Peyer's patch (tissue), 4 donors: ENCODE measurements around the gene NOXO1. TPM values are rescaled to one million over a fixed set of nuclear protein-coding genes. Genes with fewer than 3 reads are reported as not detected.
"Not testable (repeated sequence)": the region's sequence is repeated elsewhere in the genome, so short reads cannot be mapped to it uniquely, and the experiment has no call there.

Experiments used
- DNase-seq, 3 donors: peaks; one replicate each; pipeline ENCODE4 v3.0.0-alpha.2; 2017 to 2019
- H3K27ac ChIP-seq, 4 donors: fragments of 200-600 bp; sonication (generic); one replicate each; pipeline ENCODE4 v1.5.1; 2016 to 2019
- H3K27me3 ChIP-seq, 2 donors: fragments of 200-600 bp; sonication (generic); one replicate each; pipeline ENCODE4 v1.5.1; 2019
- H3K36me3 ChIP-seq, 3 donors: fragments of 200-600 bp; sonication (generic); one replicate each; pipeline ENCODE4 v1.5.1; 2016 to 2019
- H3K4me1 ChIP-seq, 4 donors: fragments of 200-600 bp; sonication (generic); one replicate each; pipeline ENCODE4 v1.5.1; 2016 to 2019
- H3K4me3 ChIP-seq, 4 donors: fragments of 200-600 bp; sonication (generic); 1 replicate in 3 of 4; 2 replicates in 1 of 4; pipeline ENCODE4 v1.5.1; 2016 to 2019; ENCODE audit warnings: mild to moderate bottlenecking in 1 of 4
- H3K9me3 ChIP-seq, 4 donors: fragments of 200-600 bp; sonication (generic); one replicate each; pipeline ENCODE4 v1.5.1; 2016 to 2019; ENCODE audit warnings: mild to moderate bottlenecking in 1 of 4
- CTCF ChIP-seq, 6 experiments: fragments of 450-650 bp in 4 of 6; fragments of 200-600 bp in 2 of 6; sonication (generic) in 1 of 6; IDR thresholded peaks; one replicate each; pipeline ENCODE4 v1.5.1; 2017 to 2019; ENCODE audit warnings: antibody characterized with exemption in 6 of 6, mild to moderate bottlenecking in 3 of 6, moderate library complexity in 1 of 6
- POLR2A ChIP-seq, 2 donors: fragments of 450-650 bp; IDR thresholded peaks; one replicate each; pipeline ENCODE4 v1.5.1; 2017; ENCODE audit warnings: antibody characterized with exemption in 2 of 2, mild to moderate bottlenecking in 2 of 2, moderate library complexity in 2 of 2
- total RNA-seq, 4 donors: library from RNA; depleted of rRNA; stranded (reverse); fragments of >200 nt; gene quantifications; one replicate each; pipeline ENCODE4 v1.1.0, GENCODE V29; 2016

The NOXO1 gene
- total RNA-seq, 4 donors from 2014 or later: 8.6 to 23.1 (median 11.3) TPM

GRCh38 chr16:1941162-1942046 is 39.9 kb downstream of the NOXO1 start:
- DNase-seq: no peak
- Histone ChIP-seq H3K36me3 (peaks cover 0 to 32% (median 0%) of the 10 kb centered on the region in 3 donors), H3K4me3 (peak overlapping the region in 2 of 4 donors; percentile 77 to 78), H3K27me3 (no peaks in the 10 kb centered on the region), H3K27ac (peak overlapping the region; percentile 30 to 81 (median 78)), H3K4me1 (peaks cover 5 to 37% (median 15%) of the 10 kb centered on the region in 4 donors), H3K9me3 (no peaks in the 10 kb centered on the region)
- TF ChIP-seq POLR2A (IDR thresholded peaks at IDR 0.05) (no peak), CTCF (IDR thresholded peaks at IDR 0.05) (no peak)

DNA sequence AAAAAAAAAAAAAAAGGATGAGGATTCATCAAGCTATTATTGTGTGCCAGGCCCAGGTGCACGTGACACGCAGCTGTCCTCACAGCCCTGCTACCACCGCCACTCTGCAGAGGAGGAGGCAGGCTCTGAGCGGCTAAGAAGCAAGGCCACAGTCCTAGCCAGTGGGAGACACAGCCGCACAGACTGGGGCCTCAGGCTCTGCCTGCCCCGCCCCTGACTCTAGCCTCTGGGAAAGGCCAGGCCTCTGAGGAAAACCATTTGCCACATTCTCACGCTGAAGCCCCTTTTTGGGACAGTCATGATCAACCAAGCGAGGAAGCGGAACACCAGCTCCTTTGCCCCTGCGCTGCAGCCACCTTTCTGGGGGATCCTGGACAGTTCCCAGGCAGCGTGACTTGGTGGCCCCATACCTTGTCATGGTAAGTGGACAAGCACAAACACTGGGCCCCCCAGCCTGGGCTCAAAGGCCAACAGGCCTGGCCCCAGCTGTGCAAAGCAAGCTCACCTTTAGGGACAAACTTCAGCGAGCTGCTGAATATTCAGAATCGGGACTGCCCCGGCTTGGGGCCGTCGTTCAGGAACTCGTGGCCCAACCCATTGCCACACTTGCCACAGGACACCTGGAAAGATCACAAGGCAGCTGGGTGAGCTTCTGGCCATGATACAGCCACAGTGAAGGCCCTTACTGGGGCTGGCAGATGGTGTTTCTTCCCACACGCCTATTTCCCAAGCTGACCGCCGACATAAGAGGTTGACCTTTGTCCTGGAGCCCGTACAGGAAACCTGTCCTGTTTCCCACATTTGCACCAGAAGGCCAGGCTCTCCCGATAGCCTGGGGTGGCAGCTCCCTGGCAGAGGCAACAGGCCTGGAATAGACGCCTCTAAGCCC is 40.8 kb downstream of the NOXO1 start:
- peaks cover 5 to 37% (median 15%) of the 10 kb centered on the region in 4 donors for H3K4me1 ChIP-seq
- H3K36me3 ChIP-seq: peaks cover 0 to 32% (median 0%) of the 10 kb centered on the region in 3 donors
- peak overlapping the region in 2 of 4 donors; percentile 77 to 78 for H3K4me3 ChIP-seq
- no peaks in the 10 kb centered on the region for H3K9me3 ChIP-seq
- peak in 1 of 2 donors; percentile 29 for TF ChIP-seq POLR2A (IDR thresholded peaks at IDR 0.05)
- no peak for TF ChIP-seq CTCF (IDR thresholded peaks at IDR 0.05)
- peak overlapping the region; percentile 30 to 81 (median 67) for H3K27ac ChIP-seq
- peak; percentile 43 to 75 (median 68) for DNase-seq
- H3K27me3 ChIP-seq: no peaks in the 10 kb centered on the region

DNA sequence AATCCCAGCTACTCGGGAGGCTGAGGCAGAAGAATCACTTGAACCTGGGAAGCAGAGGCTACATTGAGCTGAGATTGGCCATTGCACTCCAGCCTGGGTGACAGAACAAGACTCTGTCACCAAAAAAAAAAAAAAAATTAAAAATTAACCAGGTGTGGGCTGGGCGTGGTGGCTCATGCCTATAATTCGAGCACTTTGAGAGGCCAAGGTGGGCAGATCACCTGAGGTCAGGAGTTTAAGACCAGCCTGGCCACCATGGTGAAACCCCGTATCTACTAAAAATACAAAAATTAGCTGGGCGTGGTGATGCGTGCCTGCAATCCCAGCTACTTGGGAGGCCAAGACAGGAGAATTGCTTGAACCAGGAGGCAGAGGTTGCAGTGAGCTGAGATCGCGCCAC is 41.4 kb downstream of the NOXO1 start:
- H3K27ac ChIP-seq: peak overlapping the region in 2 of 4 donors; percentile 76 to 81
- peaks cover 0 to 32% (median 0%) of the 10 kb centered on the region in 3 donors for H3K36me3 ChIP-seq
- not testable (repeated sequence) for H3K9me3 ChIP-seq, H3K4me3 ChIP-seq, DNase-seq, H3K27me3 ChIP-seq
- H3K4me1 ChIP-seq: peaks cover 5 to 37% (median 15%) of the 10 kb centered on the region in 4 donors

DNA sequence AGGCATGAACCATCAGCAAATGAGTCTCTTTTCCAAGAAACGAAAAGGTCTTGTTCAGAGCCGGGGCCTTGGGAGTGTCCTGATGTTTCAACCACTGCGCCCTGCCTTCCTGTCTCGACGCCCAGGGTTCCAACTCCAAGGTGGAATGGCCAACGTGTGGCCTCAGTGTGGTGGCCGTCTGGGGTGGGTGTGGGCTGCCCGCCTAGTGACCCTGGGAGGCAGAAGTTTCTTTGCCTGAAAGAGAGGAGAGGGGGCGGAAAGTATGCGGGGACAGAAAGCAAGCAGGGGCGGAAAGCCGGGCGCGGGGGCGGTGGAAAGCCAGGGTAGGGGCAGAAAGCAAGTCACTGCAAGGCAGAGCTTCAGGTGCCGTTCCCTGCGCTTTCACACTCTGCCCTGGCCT is 42.4 kb downstream of the NOXO1 start:
- H3K4me1 ChIP-seq: peaks cover 5 to 37% (median 15%) of the 10 kb centered on the region in 4 donors
- DNase-seq: no peak
- no peak overlapping the region for H3K4me3 ChIP-seq
- no peak overlapping the region for H3K27ac ChIP-seq
- H3K27me3 ChIP-seq: no peaks in the 10 kb centered on the region
- H3K36me3 ChIP-seq: peaks cover 0 to 32% (median 0%) of the 10 kb centered on the region in 3 donors
- H3K9me3 ChIP-seq: no peaks in the 10 kb centered on the region
- TF ChIP-seq POLR2A (IDR thresholded peaks at IDR 0.05): no peak
- no peak for TF ChIP-seq CTCF (IDR thresholded peaks at IDR 0.05)

- Histone ChIP-seq H3K27me3 (no peaks in the 10 kb centered on the region), H3K27ac (no peak overlapping the region), H3K9me3 (no peaks in the 10 kb centered on the region), H3K36me3 (peaks cover 0 to 32% (median 0%) of the 10 kb centered on the region in 3 donors), H3K4me1 (peaks cover 5 to 33% (median 15%) of the 10 kb centered on the region in 4 donors), H3K4me3 (no peak overlapping the region)
- TF ChIP-seq POLR2A (IDR thresholded peaks at IDR 0.05): no peak
- no peak for TF ChIP-seq CTCF (IDR thresholded peaks at IDR 0.05)
- no peak for DNase-seq
Observed at GRCh38 chr16:1938316-1938715, 43.0 kb downstream of the NOXO1 start.
